BLaER1 treated with 17β-estradiol and CSF1 and Interleukin-3, amounts not matched to agents 10 nM and 100 nM (cell line): Measurements from ENCODE around the gene HLCS.
A peak's percentile ranks its signal among the peaks of the same experiment; 100 is the strongest.

Experiments
- H3K27ac ChIP-seq, 11 experiments: shearing (Covaris generic); formaldehyde crosslinking; 2 replicates each; pipeline ENCODE4 v1.8.1; 2022
- H3K27me3 ChIP-seq, 11 experiments: shearing (Covaris generic); formaldehyde crosslinking; 2 replicates each; pipeline ENCODE4 v1.8.1; 2022
- H3K36me3 ChIP-seq, 11 experiments: shearing (Covaris generic); formaldehyde crosslinking; 2 replicates each; pipeline ENCODE4 v1.8.1; 2022
- H3K4me1 ChIP-seq, 10 experiments: shearing (Covaris generic); formaldehyde crosslinking; 2 replicates each; pipeline ENCODE4 v1.8.1; 2022
- H3K4me2 ChIP-seq, 11 experiments: shearing (Covaris generic); formaldehyde crosslinking; 2 replicates each; pipeline ENCODE4 v1.8.1; 2022
- H3K4me3 ChIP-seq, 10 experiments: shearing (Covaris generic); formaldehyde crosslinking; 2 replicates each; pipeline ENCODE4 v1.8.1; 2022
- H3K9ac ChIP-seq, 11 experiments: shearing (Covaris generic); formaldehyde crosslinking; 2 replicates each; pipeline ENCODE4 v1.8.1; 2022
- H3K9me3 ChIP-seq, 11 experiments: shearing (Covaris generic); formaldehyde crosslinking; replicated peaks in 1 of 11; 2 replicates each; pipeline ENCODE4 v1.8.1; 2022
- H4K20me1 ChIP-seq, 11 experiments: shearing (Covaris generic); formaldehyde crosslinking; 2 replicates each; pipeline ENCODE4 v1.8.1; 2022
- Cebpa-rat ChIP-seq, 11 experiments: shearing (Covaris generic); IDR thresholded peaks; 2 replicates each; pipeline ENCODE4 v1.8.1; 2022

The HLCS gene

DNA sequence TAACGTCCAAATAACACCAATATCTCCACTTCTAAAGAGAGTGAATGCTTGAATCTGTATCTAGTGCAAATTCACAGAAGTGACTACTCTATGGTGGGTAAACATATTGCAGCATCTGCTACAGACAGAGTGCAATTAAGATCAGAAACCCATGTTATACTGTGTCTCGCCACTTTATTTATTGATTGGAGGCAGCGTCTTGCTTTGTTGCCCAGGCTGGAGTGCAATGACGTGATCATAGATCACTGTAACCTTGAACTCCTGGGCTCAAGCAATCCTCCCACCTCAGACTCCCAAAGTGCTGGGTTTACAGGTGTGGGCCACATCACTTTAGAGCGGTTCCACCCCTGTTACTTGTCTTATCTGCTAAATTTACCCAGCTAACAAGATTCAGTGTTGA, 57.0 kb downstream of the HLCS start:
- H3K4me1 ChIP-seq: peaks cover 0 to 20% (median 0%) of the 10 kb centered on the region in 10 experiments; a peak in 7 of 20 replicates
- peak overlapping the region in 2 of 11 experiments; percentile 24 to 28; a peak in 1 of 22 replicates for H3K4me2 ChIP-seq
- peaks cover 0 to 6% (median 0%) of the 10 kb centered on the region in 11 experiments; a peak in 7 of 22 replicates for H3K36me3 ChIP-seq
- H3K9ac ChIP-seq: no peak overlapping the region
- H3K27me3 ChIP-seq: no peaks in the 10 kb centered on the region
- H3K27ac ChIP-seq: peak overlapping the region in 2 of 11 experiments; percentile 46 to 59; a peak in 2 of 22 replicates
- TF ChIP-seq Cebpa-rat (IDR thresholded peaks at IDR 0.05): no peak
- no peaks in the 10 kb centered on the region for H3K9me3 ChIP-seq
- H3K4me3 ChIP-seq: no peak overlapping the region
- peaks cover 0 to 6% (median 0%) of the 10 kb centered on the region in 11 experiments; a peak in 1 of 22 replicates for H4K20me1 ChIP-seq

DNA sequence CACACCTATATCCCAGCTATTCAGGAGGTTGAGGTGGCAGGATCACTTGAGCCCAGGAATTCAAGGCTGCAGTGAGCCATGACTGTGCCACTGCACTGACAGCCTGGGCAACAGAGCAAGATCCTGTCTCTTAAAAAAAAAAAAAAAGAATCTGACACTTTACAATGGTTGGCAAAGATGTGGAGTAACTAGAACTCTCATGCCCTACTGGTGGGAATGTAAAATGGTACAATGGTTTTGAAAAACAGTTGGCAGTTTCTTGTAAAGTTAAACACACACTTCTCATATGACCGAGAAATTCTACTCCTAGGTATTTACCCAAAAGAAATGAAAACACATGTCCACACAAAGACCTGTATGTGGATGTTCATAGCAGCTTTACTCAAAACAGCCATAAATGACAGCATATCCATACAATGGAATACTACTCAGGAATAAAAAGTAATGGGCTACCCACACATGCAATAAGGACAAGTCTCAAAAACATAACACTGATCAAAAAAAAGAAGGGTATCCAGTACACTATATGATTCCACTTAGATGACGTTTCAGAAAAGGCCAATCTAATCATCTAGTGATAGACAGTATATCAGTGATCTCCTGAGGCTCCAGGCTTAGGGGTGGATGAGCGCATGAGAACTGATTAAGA, 58.1 kb downstream of the HLCS start:
- H3K9ac ChIP-seq: no peak overlapping the region
- H3K27me3 ChIP-seq: no peaks in the 10 kb centered on the region
- no peaks in the 10 kb centered on the region for H3K9me3 ChIP-seq
- no peak overlapping the region for H3K4me3 ChIP-seq
- H3K27ac ChIP-seq: no peak overlapping the region
- peaks cover 0 to 6% (median 0%) of the 10 kb centered on the region in 11 experiments; a peak in 2 of 22 replicates for H4K20me1 ChIP-seq
- no peaks in the 10 kb centered on the region; a peak in 2 of 22 replicates for H3K36me3 ChIP-seq
- TF ChIP-seq Cebpa-rat (IDR thresholded peaks at IDR 0.05): no peak
- no peak overlapping the region for H3K4me2 ChIP-seq
- peaks cover 0 to 20% (median 0%) of the 10 kb centered on the region in 10 experiments; a peak in 7 of 20 replicates for H3K4me1 ChIP-seq

GRCh38 chr21:36904093-36904666, 62.3 kb downstream of the HLCS start:
- peaks cover 0 to 4% (median 0%) of the 10 kb centered on the region in 11 experiments; a peak in 3 of 22 replicates for H4K20me1 ChIP-seq
- H3K4me3 ChIP-seq: no peak overlapping the region
- H3K4me2 ChIP-seq: no peak overlapping the region
- H3K27ac ChIP-seq: no peak overlapping the region
- no peaks in the 10 kb centered on the region for H3K9me3 ChIP-seq
- H3K9ac ChIP-seq: no peak overlapping the region
- peaks cover 0 to 15% (median 0%) of the 10 kb centered on the region in 11 experiments; a peak in 7 of 22 replicates for H3K36me3 ChIP-seq
- no peak for TF ChIP-seq Cebpa-rat (IDR thresholded peaks at IDR 0.05)
- peaks cover 0 to 4% (median 0%) of the 10 kb centered on the region in 10 experiments; a peak in 1 of 20 replicates for H3K4me1 ChIP-seq
- no peaks in the 10 kb centered on the region for H3K27me3 ChIP-seq

DNA sequence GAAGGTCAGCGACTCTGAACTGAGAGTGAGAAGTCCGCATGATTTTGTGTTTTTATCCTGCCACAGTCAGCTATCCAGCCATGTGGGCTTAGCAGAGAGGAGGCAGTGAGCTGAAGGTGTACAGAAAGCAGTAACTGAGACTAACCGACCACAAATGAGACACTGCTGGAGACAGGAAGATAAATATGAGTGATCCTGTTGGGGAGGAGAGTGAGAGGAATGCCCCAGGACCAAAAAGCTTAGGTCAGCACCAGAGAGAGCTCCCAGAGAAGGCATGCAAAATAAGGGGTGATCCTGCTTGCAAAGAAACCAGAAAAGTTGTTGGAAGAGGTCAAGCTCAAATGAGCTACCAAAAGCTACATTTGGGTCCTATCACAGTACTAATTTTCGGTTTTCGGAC, 63.7 kb downstream of the HLCS start:
- Histone ChIP-seq H3K4me1 (peaks cover 0 to 2% (median 0%) of the 10 kb centered on the region in 10 experiments; a peak in 3 of 20 replicates), H4K20me1 (peaks cover 0 to 4% (median 0%) of the 10 kb centered on the region in 11 experiments; a peak in 2 of 22 replicates), H3K27ac (no peak overlapping the region), H3K9me3 (0 out of 22 replicates have a peak, but pooled peaks cover 0 to 6% (median 0%) of the 10 kb centered on the region in 11 experiments), H3K27me3 (no peaks in the 10 kb centered on the region), H3K4me2 (no peak overlapping the region), H3K9ac (no peak overlapping the region), H3K36me3 (peaks cover 0 to 26% (median 5%) of the 10 kb centered on the region in 11 experiments; a peak in 10 of 22 replicates), H3K4me3 (no peak overlapping the region)
- TF ChIP-seq Cebpa-rat (IDR thresholded peaks at IDR 0.05): no peak

DNA sequence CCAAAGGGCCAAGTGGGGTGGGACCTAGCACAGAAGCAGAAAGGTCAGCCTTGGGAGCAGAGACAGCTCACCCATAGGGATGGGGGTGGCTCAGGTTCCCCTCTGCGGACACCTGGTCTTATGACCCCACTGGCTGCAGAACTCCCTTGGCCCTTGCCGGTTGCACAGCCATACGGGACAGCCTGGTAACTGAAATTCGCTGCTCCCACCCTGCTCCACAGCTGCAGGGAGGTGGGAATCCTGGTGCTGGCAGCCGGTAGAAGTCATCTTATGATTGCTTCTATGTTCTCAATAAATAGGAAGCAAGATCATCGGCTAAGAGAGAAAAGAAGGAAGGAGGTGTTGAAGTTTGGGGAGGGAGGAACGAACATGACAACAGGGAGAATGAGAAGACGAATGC, 64.1 kb downstream of the HLCS start:
- no peak for TF ChIP-seq Cebpa-rat (IDR thresholded peaks at IDR 0.05)

DNA sequence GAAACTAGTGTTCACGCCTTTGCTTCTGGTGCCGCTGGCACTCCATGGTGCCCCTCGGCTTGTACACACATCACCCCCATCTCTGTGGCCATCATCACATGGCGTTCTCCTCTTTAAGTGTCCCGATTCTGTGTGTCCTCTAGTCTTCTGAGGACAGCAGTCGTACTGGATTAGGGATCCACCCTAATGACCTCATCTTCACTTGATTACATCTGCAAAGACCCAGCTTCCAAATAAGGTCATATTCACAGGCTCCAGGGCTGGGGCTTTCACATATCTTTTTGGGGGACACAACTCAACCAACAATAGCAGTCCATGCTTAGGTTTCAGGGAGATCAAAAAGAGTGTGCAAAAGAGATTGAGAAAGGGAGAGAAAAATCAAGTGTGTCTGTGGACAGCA, 64.9 kb downstream of the HLCS start:
- H3K4me1 ChIP-seq: peaks cover 0 to 5% (median 0%) of the 10 kb centered on the region in 10 experiments; a peak in 2 of 20 replicates
- peaks cover 0 to 6% (median 0%) of the 10 kb centered on the region in 11 experiments; a peak in 1 of 22 replicates for H3K9me3 ChIP-seq
- H3K9ac ChIP-seq: no peak overlapping the region
- H3K4me3 ChIP-seq: no peak overlapping the region
- peaks cover 3 to 36% (median 9%) of the 10 kb centered on the region in 11 experiments; a peak in 18 of 22 replicates for H3K36me3 ChIP-seq
- H3K4me2 ChIP-seq: no peak overlapping the region
- no peak overlapping the region for H3K27ac ChIP-seq
- H4K20me1 ChIP-seq: peaks cover 0 to 4% (median 0%) of the 10 kb centered on the region in 11 experiments; a peak in 2 of 22 replicates
- no peaks in the 10 kb centered on the region for H3K27me3 ChIP-seq
- no peak for TF ChIP-seq Cebpa-rat (IDR thresholded peaks at IDR 0.05)

More for the DNA sequence above, 64.1 kb downstream of the HLCS start:
- no peak overlapping the region for H3K4me2 ChIP-seq
- H3K36me3 ChIP-seq: peaks cover 0 to 31% (median 5%) of the 10 kb centered on the region in 11 experiments; a peak in 10 of 22 replicates
- H3K27ac ChIP-seq: no peak overlapping the region
- no peak overlapping the region for H3K9ac ChIP-seq
- 0 out of 22 replicates have a peak, but pooled peaks cover 0 to 6% (median 0%) of the 10 kb centered on the region in 11 experiments for H3K9me3 ChIP-seq
- H4K20me1 ChIP-seq: peaks cover 0 to 4% (median 0%) of the 10 kb centered on the region in 11 experiments; a peak in 2 of 22 replicates
- H3K27me3 ChIP-seq: no peaks in the 10 kb centered on the region
- H3K4me1 ChIP-seq: peaks cover 0 to 5% (median 0%) of the 10 kb centered on the region in 10 experiments; a peak in 2 of 20 replicates
- no peak overlapping the region for H3K4me3 ChIP-seq

- peaks cover 0 to 26% (median 8%) of the 10 kb centered on the region in 11 experiments; a peak in 9 of 22 replicates for H3K9me3 ChIP-seq
- H3K9ac ChIP-seq: no peak overlapping the region
These were observed 72.9 kb downstream of the HLCS start for GRCh38 chr21:36893581-36893980.

DNA sequence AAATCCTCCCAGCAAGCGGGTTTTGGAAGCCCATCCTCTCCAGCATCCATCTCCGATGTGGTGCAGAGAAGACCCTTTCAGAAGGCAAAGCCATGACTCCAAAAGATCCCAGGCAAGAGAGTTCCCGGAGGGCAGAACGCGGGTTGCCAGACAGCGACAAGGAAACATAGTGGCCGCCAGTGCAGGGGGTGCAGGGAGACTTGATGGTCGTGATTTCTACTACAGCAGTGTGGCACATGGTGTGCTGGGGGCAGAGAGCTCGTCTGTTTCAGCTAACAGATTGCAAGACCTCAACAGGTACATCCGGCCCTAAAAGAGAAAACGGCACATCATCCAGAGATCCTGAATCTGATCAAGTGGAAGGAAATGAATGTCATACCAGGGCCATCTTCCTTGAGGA, 74.3 kb downstream of the HLCS start:
- peaks cover 0 to 26% (median 8%) of the 10 kb centered on the region in 11 experiments; a peak in 10 of 22 replicates for H3K9me3 ChIP-seq
- no peak overlapping the region for H3K9ac ChIP-seq
- H3K36me3 ChIP-seq: peaks cover 25 to 86% (median 52%) of the 10 kb centered on the region in 11 experiments
- no peak for TF ChIP-seq Cebpa-rat (IDR thresholded peaks at IDR 0.05)
- H3K4me1 ChIP-seq: no peaks in the 10 kb centered on the region
- no peaks in the 10 kb centered on the region for H3K27me3 ChIP-seq
- no peak overlapping the region for H3K27ac ChIP-seq
- H4K20me1 ChIP-seq: no peaks in the 10 kb centered on the region
- no peak overlapping the region for H3K4me3 ChIP-seq
- H3K4me2 ChIP-seq: no peak overlapping the region

More at GRCh38 chr21:36893581-36893980, 72.9 kb downstream of the HLCS start:
- Histone ChIP-seq H3K4me3 (no peak overlapping the region), H3K36me3 (peaks cover 24 to 96% (median 51%) of the 10 kb centered on the region in 11 experiments), H3K27me3 (no peaks in the 10 kb centered on the region), H3K4me2 (no peak overlapping the region), H3K4me1 (peaks cover 0 to 5% (median 0%) of the 10 kb centered on the region in 10 experiments; a peak in 2 of 20 replicates), H3K27ac (no peak overlapping the region), H4K20me1 (no peaks in the 10 kb centered on the region)
- TF ChIP-seq Cebpa-rat (IDR thresholded peaks at IDR 0.05): no peak

DNA sequence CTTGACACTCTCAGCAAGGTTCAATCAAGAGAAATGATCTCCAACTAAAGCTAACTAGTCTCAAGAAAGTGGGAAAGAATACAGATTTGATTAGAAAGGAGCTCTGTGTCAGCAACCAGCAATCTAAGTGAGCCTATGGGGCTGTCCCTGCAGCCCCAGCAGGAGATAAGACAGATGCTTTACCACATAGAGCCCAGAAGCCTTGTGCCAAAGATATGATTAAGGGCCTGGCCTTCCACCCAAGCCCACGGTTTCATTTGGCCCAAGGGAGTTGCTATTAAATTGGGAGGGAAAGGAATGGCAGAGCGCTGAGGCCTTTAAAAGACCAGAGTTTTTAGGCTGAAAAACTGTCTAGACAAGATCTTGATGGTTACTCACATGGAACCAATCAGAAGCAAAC, 74.8 kb downstream of the HLCS start:
- H3K4me2 ChIP-seq: no peak overlapping the region
- peaks cover 28 to 88% (median 55%) of the 10 kb centered on the region in 11 experiments for H3K36me3 ChIP-seq
- H3K9me3 ChIP-seq: peaks cover 2 to 28% (median 9%) of the 10 kb centered on the region in 11 experiments; a peak in 17 of 22 replicates
- no peak overlapping the region for H3K9ac ChIP-seq
- TF ChIP-seq Cebpa-rat (IDR thresholded peaks at IDR 0.05): no peak
- no peaks in the 10 kb centered on the region for H3K4me1 ChIP-seq
- no peaks in the 10 kb centered on the region for H3K27me3 ChIP-seq
- no peaks in the 10 kb centered on the region for H4K20me1 ChIP-seq
- H3K4me3 ChIP-seq: no peak overlapping the region
- no peak overlapping the region for H3K27ac ChIP-seq
